ENCODE measurements around the gene LCN6.

The LCN6 gene

DNA sequence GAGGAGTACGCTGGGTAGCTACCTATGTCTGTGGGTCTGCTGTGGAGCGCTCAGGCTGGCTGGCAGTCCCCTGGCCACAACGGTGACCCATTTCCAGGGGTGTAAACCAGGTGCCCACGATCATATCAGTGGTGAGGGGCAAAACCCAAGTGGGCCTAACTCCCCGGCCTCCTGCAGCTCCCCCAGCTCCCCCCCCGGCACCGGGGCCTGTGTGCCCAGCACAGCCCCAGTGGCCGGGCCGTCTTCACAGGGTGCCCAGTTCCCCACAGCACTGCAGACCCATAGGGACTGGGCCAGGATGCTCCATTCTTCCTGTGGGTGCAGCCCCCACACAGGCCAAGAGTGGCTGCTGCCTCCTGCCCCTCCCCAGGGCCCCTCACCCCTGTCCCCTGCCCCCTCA lies 10.7 kb upstream of the LCN6 start:
- 0 out of 2 replicates have a peak, but pooled peaks cover 2% of the 10 kb centered on the region for H3K4me1 ChIP-seq (ENCODE audit: low read length)
- H3K9ac ChIP-seq (ENCODE audit: low read length): no peak overlapping the region
- DNase-seq: no peak
- no peak overlapping the region for H3K4me2 ChIP-seq (ENCODE audit: low read depth, low read length)
- no peaks in the 10 kb centered on the region for H4K20me1 ChIP-seq (ENCODE audit: insufficient read depth, low read length)
- no peaks in the 10 kb centered on the region for H3K36me3 ChIP-seq (replicated peaks; ENCODE audit: insufficient read depth, low read length)
- no peaks in the 10 kb centered on the region for H3K9me2 ChIP-seq (replicated peaks; ENCODE audit: insufficient read depth, low read length)
- no peaks in the 10 kb centered on the region for H3K79me2 ChIP-seq (ENCODE audit: low read length)
- no peaks in the 10 kb centered on the region for H3K9me3 ChIP-seq (replicated peaks; ENCODE audit: insufficient read depth, low read length)
- peaks cover 61% of the 10 kb centered on the region for H3K27me3 ChIP-seq (replicated peaks; ENCODE audit: insufficient read depth, low read length)
- H3K27ac ChIP-seq (ENCODE audit: low read length): no peak overlapping the region
- no peak overlapping the region for H2AFZ ChIP-seq (ENCODE audit: low read length)
- H3K4me3 ChIP-seq (ENCODE audit: low read length): no peak overlapping the region
- H3F3A ChIP-seq (ENCODE audit: insufficient read depth, low read length): no peaks in the 10 kb centered on the region
- no peak for TF ChIP-seq EZH2phosphoT487 (IDR thresholded peaks at IDR 0.05; ENCODE audit: low read length)
- no peak for TF ChIP-seq EZH2 (optimal IDR thresholded peaks at IDR 0.05; ENCODE audit: low read depth, low read length)
- TF ChIP-seq, protein P1, sequence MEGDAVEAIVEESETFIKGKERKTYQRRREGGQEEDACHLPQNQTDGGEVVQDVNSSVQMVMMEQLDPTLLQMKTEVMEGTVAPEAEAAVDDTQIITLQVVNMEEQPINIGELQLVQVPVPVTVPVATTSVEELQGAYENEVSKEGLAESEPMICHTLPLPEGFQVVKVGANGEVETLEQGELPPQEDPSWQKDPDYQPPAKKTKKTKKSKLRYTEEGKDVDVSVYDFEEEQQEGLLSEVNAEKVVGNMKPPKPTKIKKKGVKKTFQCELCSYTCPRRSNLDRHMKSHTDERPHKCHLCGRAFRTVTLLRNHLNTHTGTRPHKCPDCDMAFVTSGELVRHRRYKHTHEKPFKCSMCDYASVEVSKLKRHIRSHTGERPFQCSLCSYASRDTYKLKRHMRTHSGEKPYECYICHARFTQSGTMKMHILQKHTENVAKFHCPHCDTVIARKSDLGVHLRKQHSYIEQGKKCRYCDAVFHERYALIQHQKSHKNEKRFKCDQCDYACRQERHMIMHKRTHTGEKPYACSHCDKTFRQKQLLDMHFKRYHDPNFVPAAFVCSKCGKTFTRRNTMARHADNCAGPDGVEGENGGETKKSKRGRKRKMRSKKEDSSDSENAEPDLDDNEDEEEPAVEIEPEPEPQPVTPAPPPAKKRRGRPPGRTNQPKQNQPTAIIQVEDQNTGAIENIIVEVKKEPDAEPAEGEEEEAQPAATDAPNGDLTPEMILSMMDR (IDR thresholded peaks at IDR 0.05; ENCODE audit: low read length): no peak

DNA sequence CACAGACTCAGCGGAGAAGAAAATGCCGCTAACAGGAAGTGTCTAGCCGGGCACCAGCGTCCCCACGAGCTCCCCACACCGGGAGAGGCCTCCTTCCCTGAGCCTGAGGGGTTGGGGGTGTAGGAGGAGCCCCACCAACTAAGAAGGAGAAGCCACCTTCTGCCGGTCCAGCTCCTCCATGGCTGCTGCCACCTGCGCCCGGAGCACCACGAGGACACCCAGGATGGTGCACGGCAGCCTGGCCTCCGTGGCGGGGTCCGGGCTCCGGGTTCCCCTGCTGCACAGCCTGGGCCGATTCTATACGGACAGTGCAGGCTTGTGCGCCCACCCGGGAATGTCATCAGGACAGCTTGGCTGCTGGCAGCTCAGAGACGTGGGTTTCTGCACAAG lies 9.4 kb upstream of the LCN6 start:
- H3K27me3 ChIP-seq (replicated peaks; ENCODE audit: insufficient read depth, low read length): peaks cover 73% of the 10 kb centered on the region

DNA sequence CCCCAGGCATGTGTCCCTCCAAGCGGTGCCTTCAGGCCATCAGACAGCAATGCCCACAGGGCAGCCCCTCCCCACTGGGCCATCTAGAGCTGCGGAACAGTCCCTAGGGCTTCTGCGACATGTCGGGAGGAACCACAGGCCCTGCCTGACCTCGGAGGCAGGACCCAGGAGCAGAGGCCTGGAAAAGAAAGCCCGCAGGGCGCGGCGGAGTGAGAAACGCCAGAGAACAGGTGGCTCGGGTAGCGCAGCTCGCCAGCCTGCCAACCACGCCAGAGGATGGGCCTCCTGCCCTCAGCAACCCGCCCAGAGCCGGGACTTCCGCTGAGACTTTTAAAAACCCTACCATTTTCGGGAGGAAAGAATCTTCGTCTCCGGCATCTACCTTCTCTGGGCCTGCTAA lies 9.0 kb upstream of the LCN6 start:
- Histone ChIP-seq H3K36me3 (replicated peaks; ENCODE audit: insufficient read depth, low read length) (no peaks in the 10 kb centered on the region), H3K27me3 (replicated peaks; ENCODE audit: insufficient read depth, low read length) (peaks cover 76% of the 10 kb centered on the region), H3K4me2 (ENCODE audit: low read depth, low read length) (no peak overlapping the region; the same call in 1 of the 2 replicates), H3K9me2 (replicated peaks; ENCODE audit: insufficient read depth, low read length) (no peaks in the 10 kb centered on the region), H3K4me3 (ENCODE audit: low read length) (no peak overlapping the region), H3K9me3 (replicated peaks; ENCODE audit: insufficient read depth, low read length) (no peaks in the 10 kb centered on the region), H3F3A (ENCODE audit: insufficient read depth, low read length) (no peaks in the 10 kb centered on the region), H3K9ac (ENCODE audit: low read length) (no peak overlapping the region), H3K4me1 (ENCODE audit: low read length) (0 out of 2 replicates have a peak, but pooled peaks cover 2% of the 10 kb centered on the region), H4K20me1 (ENCODE audit: insufficient read depth, low read length) (no peaks in the 10 kb centered on the region), H2AFZ (ENCODE audit: low read length) (no peak overlapping the region), H3K27ac (ENCODE audit: low read length) (no peak overlapping the region), H3K79me2 (ENCODE audit: low read length) (no peaks in the 10 kb centered on the region)
- no peak for DNase-seq
- TF ChIP-seq, protein P1 (IDR thresholded peaks at IDR 0.05; ENCODE audit: low read length): no peak
- no peak for TF ChIP-seq EZH2phosphoT487 (IDR thresholded peaks at IDR 0.05; ENCODE audit: low read length)
- no peak for TF ChIP-seq EZH2 (optimal IDR thresholded peaks at IDR 0.05; ENCODE audit: low read depth, low read length)

More for the DNA sequence above, 9.4 kb upstream of the LCN6 start:
- no peaks in the 10 kb centered on the region for H4K20me1 ChIP-seq (ENCODE audit: insufficient read depth, low read length)
- no peaks in the 10 kb centered on the region for H3K9me3 ChIP-seq (replicated peaks; ENCODE audit: insufficient read depth, low read length)
- TF ChIP-seq EZH2 (optimal IDR thresholded peaks at IDR 0.05; ENCODE audit: low read depth, low read length): no peak
- TF ChIP-seq EZH2phosphoT487 (IDR thresholded peaks at IDR 0.05; ENCODE audit: low read length): no peak
- TF ChIP-seq, protein P1 (IDR thresholded peaks at IDR 0.05; ENCODE audit: low read length): no peak
- no peaks in the 10 kb centered on the region for H3K9me2 ChIP-seq (replicated peaks; ENCODE audit: insufficient read depth, low read length)
- no peak overlapping the region for H3K27ac ChIP-seq (ENCODE audit: low read length)
- no peaks in the 10 kb centered on the region for H3K79me2 ChIP-seq (ENCODE audit: low read length)
- no peaks in the 10 kb centered on the region for H3F3A ChIP-seq (ENCODE audit: insufficient read depth, low read length)
- H3K9ac ChIP-seq (ENCODE audit: low read length): no peak overlapping the region
- H3K4me1 ChIP-seq (ENCODE audit: low read length): 0 out of 2 replicates have a peak, but pooled peaks cover 2% of the 10 kb centered on the region
- no peak overlapping the region for H3K4me3 ChIP-seq (ENCODE audit: low read length)
- no peak for DNase-seq
- H3K4me2 ChIP-seq (ENCODE audit: low read depth, low read length): no peak overlapping the region; the same call in 1 of the 2 replicates
- H2AFZ ChIP-seq (ENCODE audit: low read length): no peak overlapping the region
- H3K36me3 ChIP-seq (replicated peaks; ENCODE audit: insufficient read depth, low read length): no peaks in the 10 kb centered on the region
